WTC11 (cell line): ENCODE data around the gene ZFPL1. TPM values are rescaled to one million over a fixed set of nuclear protein-coding genes. Genes with fewer than 3 reads are reported as not detected.
A peak's percentile ranks its signal among the peaks of the same experiment; 100 is the strongest.

ENCODE experiments used
- AFF4 ChIP-seq: sonication (generic); formaldehyde crosslinking; IDR thresholded peaks from 2 replicates; pipeline ENCODE4 v1.8.1; 2023; ENCODE audit warnings: mild to moderate bottlenecking, missing genetic modification reagents, borderline replicate concordance
- AR ChIP-seq: fragments of 250-450 bp; sonication (Bioruptor Pico); IDR thresholded peaks from 2 replicates; pipeline ENCODE4 v1.9.0; 2021; ENCODE audit warnings: mild to moderate bottlenecking
- ARID4B ChIP-seq: sonication (generic); formaldehyde crosslinking; IDR thresholded peaks from 2 replicates; pipeline ENCODE4 v1.8.0; 2023; ENCODE audit warnings: missing genetic modification reagents, mild to moderate bottlenecking, borderline replicate concordance
- ATF3 ChIP-seq: sonication (generic); formaldehyde crosslinking; conservative IDR thresholded peaks from 2 replicates; pipeline ENCODE4 v1.8.1; 2022; ENCODE audit warnings: mild to moderate bottlenecking, missing genetic modification reagents
- E2F5 ChIP-seq: sonication (generic); formaldehyde crosslinking; IDR thresholded peaks from 2 replicates; pipeline ENCODE4 v1.8.1; 2022; ENCODE audit warnings: mild to moderate bottlenecking, moderate library complexity, missing genetic modification reagents
- FOXP4 ChIP-seq: sonication (generic); formaldehyde crosslinking; IDR thresholded peaks from 2 replicates; pipeline ENCODE4 v1.8.0; 2022; ENCODE audit warnings: mild to moderate bottlenecking, missing genetic modification reagents
- JAZF1 ChIP-seq: fragments of 250-450 bp; sonication (Bioruptor Pico); IDR thresholded peaks from 2 replicates; pipeline ENCODE4 v1.9.0; 2021; ENCODE audit warnings: moderate library complexity, mild to moderate bottlenecking, inconsistent platforms
- KAT7 ChIP-seq: sonication (generic); formaldehyde crosslinking; IDR thresholded peaks from 2 replicates; pipeline ENCODE4 v1.8.1; 2023; ENCODE audit warnings: missing genetic modification reagents, mild to moderate bottlenecking, borderline replicate concordance
- MAX ChIP-seq: sonication (generic); formaldehyde crosslinking; IDR thresholded peaks from 2 replicates; pipeline ENCODE4 v1.8.0; 2022; ENCODE audit warnings: mild to moderate bottlenecking, missing genetic modification reagents
- NFYB ChIP-seq: sonication (generic); formaldehyde crosslinking; conservative IDR thresholded peaks from 2 replicates; pipeline ENCODE4 v1.8.0; 2022; ENCODE audit warnings: low read depth, missing genetic modification reagents
- SMAD4 ChIP-seq: sonication (generic); formaldehyde crosslinking; IDR thresholded peaks from 2 replicates; pipeline ENCODE4 v1.8.0; 2022; ENCODE audit warnings: mild to moderate bottlenecking, missing genetic modification reagents
- SP1 ChIP-seq: sonication (generic); formaldehyde crosslinking; conservative IDR thresholded peaks from 2 replicates; pipeline ENCODE4 v1.8.1; 2022; ENCODE audit warnings: missing genetic modification reagents
- ZNF138 ChIP-seq: sonication (generic); formaldehyde crosslinking; conservative IDR thresholded peaks from 2 replicates; pipeline ENCODE4 v1.8.1; 2022; ENCODE audit warnings: mild to moderate bottlenecking, moderate library complexity, missing genetic modification reagents
- ZNF263 ChIP-seq: sonication (generic); formaldehyde crosslinking; IDR thresholded peaks from 2 replicates; pipeline ENCODE4 v1.8.1; 2022; ENCODE audit warnings: low read depth, mild to moderate bottlenecking, moderate library complexity, missing genetic modification reagents
- ZNF281 ChIP-seq: sonication (generic); formaldehyde crosslinking; IDR thresholded peaks from 2 replicates; pipeline ENCODE4 v1.8.0; 2023; ENCODE audit warnings: mild to moderate bottlenecking, missing genetic modification reagents
- ZNF425 ChIP-seq: fragments of 250-450 bp; sonication (Bioruptor Pico); conservative IDR thresholded peaks from 2 replicates; pipeline ENCODE4 v1.9.0; 2021; ENCODE audit warnings: mild to moderate bottlenecking
- total RNA-seq: library from RNA; stranded (reverse); gene quantifications from 3 replicates; pipeline ENCODE4 v1.2.3, GENCODE V29; 2021

The ZFPL1 gene
- total RNA-seq, 1 experiment from 2014 or later = 33.8 TPM

- TF ChIP-seq AFF4 (peak; percentile 92; the same call in 1 of the 2 replicates), ZNF425 (no peak), FOXP4 (CRISPR knock-in tag) (peak; percentile 78), ATF3 (0 out of 2 replicates have a peak, but pooled peaks have one; percentile 68), MAX (CRISPR knock-in tag) (peak; percentile 95), E2F5 (peak; percentile 79), ZNF281 (CRISPR knock-in tag) (peak; percentile 92), JAZF1 (CRISPR knock-in tag) (no peak), NFYB (CRISPR knock-in tag) (0 out of 2 replicates have a peak, but pooled peaks have one; percentile 14), SP1 (0 out of 2 replicates have a peak, but pooled peaks have one; percentile 48), ZNF138 (0 out of 2 replicates have a peak, but pooled peaks have one; percentile 19), ARID4B (CRISPR knock-in tag) (peak; percentile 94), AR (CRISPR knock-in tag) (no peak), SMAD4 (CRISPR knock-in tag) (0 out of 2 replicates have a peak, but pooled peaks have one; percentile 56), ZNF263 (CRISPR knock-in tag) (no peak), KAT7 (CRISPR knock-in tag) (peak; percentile 95)
Observed at GRCh38 chr11:65116370-65117205, 32.6 kb downstream of the ZFPL1 start (continued).
